Breast epithelium (tissue), 3 donors: ENCODE data around the gene LIPG.

ENCODE experiments used
- POLR2A ChIP-seq: fragments of 450-650 bp; IDR thresholded peaks from one replicate; pipeline ENCODE4 v1.6.1; 2016; ENCODE audit warnings: antibody characterized with exemption, mild to moderate bottlenecking, moderate library complexity
- TF ChIP-seq, protein P1 (sequence below), 3 donors: fragments of 450-650 bp; IDR thresholded peaks; one replicate each; pipeline ENCODE4 v1.5.1; 2016 to 2017; ENCODE audit warnings: antibody characterized with exemption in 3 of 3, mild to moderate bottlenecking in 3 of 3, moderate library complexity in 3 of 3

DNA sequence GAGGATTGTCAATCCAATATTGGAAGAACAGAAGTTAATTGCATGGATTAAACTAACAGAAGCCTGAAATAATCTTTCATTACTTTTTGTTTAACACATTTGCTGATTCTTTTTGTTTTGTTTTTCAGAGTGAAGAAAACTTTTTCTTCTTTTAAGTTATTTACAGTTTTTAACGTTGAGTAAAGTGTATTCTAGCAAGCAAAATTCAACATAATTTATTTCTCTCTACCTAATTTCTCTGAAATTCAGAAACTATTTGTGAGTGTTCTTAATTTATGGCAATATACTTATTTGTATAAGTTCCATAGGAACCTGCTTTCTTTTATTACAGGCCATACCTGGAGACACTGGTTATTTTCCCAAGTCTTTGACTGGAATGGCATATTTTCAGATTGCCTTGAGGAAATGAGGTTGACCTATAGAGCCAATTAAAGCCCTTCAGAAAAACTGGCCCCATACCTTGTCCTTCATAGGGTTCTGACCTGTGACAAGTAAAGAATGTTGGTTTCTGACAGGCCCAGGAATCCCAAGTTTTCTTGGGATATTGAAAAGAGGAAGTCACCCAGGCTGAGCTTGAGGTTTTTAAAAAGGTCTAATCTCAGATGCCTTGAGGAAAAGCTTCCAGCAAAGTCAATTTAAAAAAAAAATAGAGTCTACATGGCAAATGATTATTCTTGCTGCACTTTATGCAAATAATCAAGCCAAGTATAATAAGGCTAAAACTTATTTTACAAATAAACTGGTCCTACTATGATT, 26.8 kb upstream of the LIPG start:
- TF ChIP-seq, protein P1, sequence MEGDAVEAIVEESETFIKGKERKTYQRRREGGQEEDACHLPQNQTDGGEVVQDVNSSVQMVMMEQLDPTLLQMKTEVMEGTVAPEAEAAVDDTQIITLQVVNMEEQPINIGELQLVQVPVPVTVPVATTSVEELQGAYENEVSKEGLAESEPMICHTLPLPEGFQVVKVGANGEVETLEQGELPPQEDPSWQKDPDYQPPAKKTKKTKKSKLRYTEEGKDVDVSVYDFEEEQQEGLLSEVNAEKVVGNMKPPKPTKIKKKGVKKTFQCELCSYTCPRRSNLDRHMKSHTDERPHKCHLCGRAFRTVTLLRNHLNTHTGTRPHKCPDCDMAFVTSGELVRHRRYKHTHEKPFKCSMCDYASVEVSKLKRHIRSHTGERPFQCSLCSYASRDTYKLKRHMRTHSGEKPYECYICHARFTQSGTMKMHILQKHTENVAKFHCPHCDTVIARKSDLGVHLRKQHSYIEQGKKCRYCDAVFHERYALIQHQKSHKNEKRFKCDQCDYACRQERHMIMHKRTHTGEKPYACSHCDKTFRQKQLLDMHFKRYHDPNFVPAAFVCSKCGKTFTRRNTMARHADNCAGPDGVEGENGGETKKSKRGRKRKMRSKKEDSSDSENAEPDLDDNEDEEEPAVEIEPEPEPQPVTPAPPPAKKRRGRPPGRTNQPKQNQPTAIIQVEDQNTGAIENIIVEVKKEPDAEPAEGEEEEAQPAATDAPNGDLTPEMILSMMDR (IDR thresholded peaks at IDR 0.05): no peak
- TF ChIP-seq POLR2A: no peak
